HCT116 (cell line): Measurements from ENCODE around the gene TRIM62. TPM values are rescaled to one million over a fixed set of nuclear protein-coding genes. Genes with fewer than 3 reads are reported as not detected.

Experiments
- ATAC-seq: fragments of 200-7000 bp; cut with Tn5 transposase; 2 replicates; pipeline ENCODE4 v1.9.1; 2020; ENCODE audit warnings: mild to moderate bottlenecking, moderate library complexity
- BruUV-seq: library from RNA; stranded (reverse); fragments of 400-500 nt; replicated peaks from 2 replicates; lab custom pipeline; 2021; lab: Mats Ljungman, UMichigan
- CTCF ChIA-PET: fragments of 300-600 bp; sonication (Branson Sonifier 250); formaldehyde crosslinking; loops from one replicate; lab custom pipeline; 2021; ENCODE audit warnings: antibody characterized with exemption; lab: Charles Lee
- POLR2A ChIA-PET: fragments of 300-600, 350-600 bp; sonication (Branson Sonifier 250); formaldehyde crosslinking; loops from one replicate; lab custom pipeline; 2021; ENCODE audit warnings: antibody characterized with exemption; lab: Charles Lee
- RAD21 ChIA-PET, 2 experiments: fragments of 300-600 bp; sonication (Branson Sonifier 250); formaldehyde crosslinking; loops; one replicate each; lab custom pipeline; 2023; ENCODE audit warnings: low total read pairs in 2 of 2; ENCODE audit not compliant: uncharacterized antibody in 2 of 2, unreplicated experiment in 2 of 2, low non-redundant PET in 1 of 2; lab: Charles Lee
- DNase-seq: peaks from one replicate; pipeline ENCODE4 v3.0.0-alpha.2; 2010; ENCODE audit warnings: low read depth, low spot score
- H2AFZ ChIP-seq: fragments of 200-600 bp; shearing (Covaris generic), sonication (generic); 2 replicates; pipeline ENCODE4 v1.6.1; 2017; ENCODE audit warnings: low read depth, mixed run types, mixed read lengths, antibody characterized with exemption, low read length; ENCODE audit not compliant: poor library complexity, severe bottlenecking
- H3K27ac ChIP-seq: 2 replicates; pipeline ENCODE4 v1.5.1; 2012; ENCODE audit warnings: low read depth, low read length
- H3K27me3 ChIP-seq: fragments of 200-600 bp; sonication (generic); 2 replicates; pipeline ENCODE4 v1.6.1; 2016; ENCODE audit warnings: mixed run types, low read length, mixed read lengths; ENCODE audit not compliant: insufficient read depth
- H3K36me3 ChIP-seq, 2 experiments: fragments of 200-500 bp in 1 of 2; fragments of 200-600 bp in 1 of 2; sonication (Bioruptor generic) in 1 of 2; sonication (generic) in 1 of 2; 2 replicates each; pipeline versions ENCODE4 v1.5.1 to v1.6.1; 2014 to 2016; ENCODE audit warnings: low read length in 2 of 2, inconsistent platforms in 1 of 2, mixed read lengths in 1 of 2, mixed run types in 1 of 2; ENCODE audit not compliant: insufficient read depth in 2 of 2, control insufficient read depth in 1 of 2
- H3K4me1 ChIP-seq, 2 experiments: fragments of 200-600 bp in 1 of 2; sonication (generic) in 1 of 2; 2 replicates each; pipeline versions ENCODE4 v1.5.1 to v1.6.1; 2012 to 2017; ENCODE audit warnings: low read length in 2 of 2, inconsistent platforms in 1 of 2, mild to moderate bottlenecking in 1 of 2, mixed read lengths in 1 of 2, mixed run types in 1 of 2, moderate library complexity in 1 of 2; ENCODE audit not compliant: insufficient read depth in 2 of 2, control insufficient read depth in 1 of 2
- H3K4me2 ChIP-seq: fragments of 200-600 bp; sonication (generic); 2 replicates; pipeline ENCODE4 v1.6.1; 2017; ENCODE audit warnings: mixed run types, low read length, mixed read lengths
- H3K4me3 ChIP-seq, 2 experiments: fragments of 200-600 bp in 1 of 2; sonication (generic) in 1 of 2; replicated peaks in 1 of 2; 2 replicates each; pipeline ENCODE4 v1.5.1; 2011 to 2016; ENCODE audit warnings: low read length in 2 of 2, control low read depth in 1 of 2, low read depth in 1 of 2, mild to moderate bottlenecking in 1 of 2, mixed read lengths in 1 of 2, mixed run types in 1 of 2
- H3K79me2 ChIP-seq: fragments of 200-600 bp; sonication (generic); 2 replicates; pipeline ENCODE4 v1.6.1; 2017; ENCODE audit warnings: mild to moderate bottlenecking, mixed run types, low read length, moderate library complexity, mixed read lengths; ENCODE audit not compliant: insufficient read depth
- H3K9ac ChIP-seq: fragments of 200-600 bp; sonication (generic); 2 replicates; pipeline ENCODE4 v1.6.1; 2016; ENCODE audit warnings: low read length, mixed read lengths
- H3K9me2 ChIP-seq: fragments of 200-600 bp; sonication (generic), shearing (Covaris generic); 2 replicates; pipeline ENCODE4 v1.6.1; 2017; ENCODE audit warnings: mixed run types, mild to moderate bottlenecking, moderate library complexity; ENCODE audit not compliant: insufficient read depth
- H3K9me3 ChIP-seq, 2 experiments: fragments of 200-500 bp in 1 of 2; fragments of 200-600 bp in 1 of 2; sonication (Bioruptor generic) in 1 of 2; sonication (generic) in 1 of 2; 2 replicates each; pipeline ENCODE4 v1.6.1; 2014 to 2017; ENCODE audit warnings: low read length in 2 of 2, mixed read lengths in 2 of 2, inconsistent platforms in 1 of 2, low read depth in 1 of 2, mild to moderate bottlenecking in 1 of 2, mixed run types in 1 of 2, moderate library complexity in 1 of 2; ENCODE audit not compliant: control insufficient read depth in 1 of 2, insufficient read depth in 1 of 2
- H4K20me1 ChIP-seq: fragments of 200-600 bp; sonication (generic), shearing (Covaris generic); 2 replicates; pipeline ENCODE4 v1.6.1; 2017; ENCODE audit warnings: mixed run types, mild to moderate bottlenecking, moderate library complexity; ENCODE audit not compliant: insufficient read depth
- ATF3 ChIP-seq: IDR thresholded peaks from 2 replicates; pipeline ENCODE4 v1.6.1; 2012
- CBX3 ChIP-seq: IDR thresholded peaks from 2 replicates; pipeline ENCODE4 v1.6.1; 2012; ENCODE audit warnings: low read depth
- ELF1 ChIP-seq: IDR thresholded peaks from 2 replicates; pipeline ENCODE4 v1.6.1; 2012; ENCODE audit warnings: low read depth, borderline replicate concordance
- EZH2phosphoT487 ChIP-seq: fragments of 200-600 bp; IDR thresholded peaks from 2 replicates; pipeline ENCODE4 v1.6.1; 2018; ENCODE audit warnings: antibody characterized with exemption, borderline replicate concordance
- FOSL1 ChIP-seq: IDR thresholded peaks from 2 replicates; pipeline ENCODE4 v1.6.1; 2012; ENCODE audit warnings: low read depth
- JUND ChIP-seq: IDR thresholded peaks from 2 replicates; pipeline ENCODE4 v1.6.1; 2012
- MAX ChIP-seq: IDR thresholded peaks from 2 replicates; pipeline ENCODE4 v1.6.1; 2012
- POLR2A ChIP-seq: IDR thresholded peaks from 2 replicates; pipeline ENCODE4 v1.7.0; 2011; ENCODE audit warnings: borderline replicate concordance; ENCODE audit not compliant: insufficient read depth, insufficient read length; ENCODE audit errors: extremely low read depth
- SIN3A ChIP-seq: IDR thresholded peaks from 2 replicates; pipeline ENCODE4 v1.6.1; 2012; ENCODE audit warnings: low read depth
- TCF7L2 ChIP-seq: IDR thresholded peaks from 2 replicates; pipeline ENCODE4 v1.7.0; 2011; ENCODE audit warnings: borderline replicate concordance, inconsistent platforms; ENCODE audit not compliant: insufficient read depth, insufficient read length; ENCODE audit errors: extremely low read depth
- ZFX ChIP-seq: fragments of 450-650 bp; IDR thresholded peaks from 2 replicates; pipeline ENCODE4 v1.6.1; 2017
- ZNF274 ChIP-seq: fragments of 200-500 bp; sonication (Bioruptor generic); IDR thresholded peaks from 2 replicates; pipeline ENCODE4 v1.6.1; 2014; ENCODE audit warnings: mild to moderate bottlenecking, low read depth, low read length, inconsistent platforms
- intact Hi-C: fragments of 100-400 bp; cut with micrococcal nuclease; formaldehyde crosslinking; loops from 2 replicates; pipeline ENCODE4 v1.10.0; 2022
- total RNA-seq: library from RNA; stranded (reverse); gene quantifications from one replicate; pipeline ENCODE4 v1.2.1, GENCODE V29; 2021; ENCODE audit not compliant: unreplicated experiment
- TF ChIP-seq, protein P1 (sequence below): IDR thresholded peaks from 2 replicates; pipeline ENCODE4 v1.6.1; 2011; ENCODE audit warnings: mild to moderate bottlenecking, low read length, moderate library complexity; ENCODE audit not compliant: insufficient replicate concordance; ENCODE audit errors: extremely low read depth
- TF ChIP-seq, protein P2 (sequence below): IDR thresholded peaks from 2 replicates; pipeline ENCODE4 v1.6.1; 2012; ENCODE audit warnings: low read depth

TRIM62 gene
- total RNA-seq, 1 experiment from 2014 or later = 6.5 TPM

DNA sequence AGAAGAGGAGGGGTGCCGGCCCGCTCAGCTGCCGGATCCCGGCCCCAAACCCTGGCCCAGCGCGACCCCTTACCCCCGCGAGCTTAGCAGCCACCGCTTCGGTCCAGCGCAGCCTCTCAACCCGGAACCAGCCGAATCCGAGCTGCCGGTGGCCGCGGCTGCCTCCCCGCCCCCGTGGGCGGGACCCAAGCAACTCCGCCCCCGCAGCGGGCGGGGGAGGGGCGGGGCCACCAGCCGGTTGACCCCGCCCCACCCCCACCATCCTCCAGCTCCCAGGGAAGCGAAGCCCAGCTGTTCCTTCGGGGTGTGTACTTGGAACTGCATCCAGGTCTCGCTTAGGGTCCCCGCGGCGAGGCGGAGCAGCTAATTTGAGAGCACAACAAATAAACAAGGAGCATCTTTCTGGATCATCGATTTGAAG is at the start of gene TRIM62 (continued):
- TF ChIP-seq ATF3 = no peak
- no peak for TF ChIP-seq CBX3
- no peak; the same call in 1 of the 2 replicates for TF ChIP-seq ELF1
- TF ChIP-seq ZFX = no peak
- no peak for TF ChIP-seq POLR2A
- TF ChIP-seq, all 23 proteins: peak for 4

DNA sequence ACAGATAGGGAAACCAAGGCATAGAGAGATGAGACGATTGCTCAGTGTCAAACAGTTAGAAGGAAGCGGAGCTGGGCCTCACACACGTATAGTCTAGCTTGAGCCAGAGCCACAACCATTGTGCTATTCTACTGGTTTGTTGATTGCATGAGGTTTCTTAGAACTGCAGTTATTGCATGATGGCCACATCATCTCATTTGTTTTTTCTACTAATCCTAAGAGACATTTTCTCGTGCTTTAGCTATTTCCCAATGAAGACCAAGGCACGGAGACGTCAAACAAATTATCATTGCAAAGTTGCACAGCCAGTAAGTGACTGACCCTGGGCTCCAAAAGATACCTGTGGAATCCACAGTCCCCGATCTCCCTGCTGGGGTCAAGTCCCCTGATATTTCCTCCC is 49.3 kb upstream of the TRIM62 start:
- ChIA-PET POLR2A (no interaction called here), RAD21 (no interaction called here), CTCF (no interaction called here)
- Histone ChIP-seq H3K4me3 (no peak overlapping the region), H3K36me3 (no peaks in the 10 kb centered on the region), H3K27ac (no peak overlapping the region), H3K79me2 (no peaks in the 10 kb centered on the region), H3K9me3 (no peaks in the 10 kb centered on the region), H3K4me2 (no peak overlapping the region), H3K4me1 (peaks cover 9 to 12% of the 10 kb centered on the region in 2 experiments; a peak in 2 of 4 replicates), H3K27me3 (no peaks in the 10 kb centered on the region), H3K9me2 (no peaks in the 10 kb centered on the region), H3K9ac (no peak overlapping the region), H4K20me1 (no peaks in the 10 kb centered on the region), H2AFZ (no peak overlapping the region)
- TF ChIP-seq ATF3 = no peak
- TF ChIP-seq EZH2phosphoT487 = no peak
- TF ChIP-seq FOSL1 = no peak
- no peak for TF ChIP-seq JUND
- TF ChIP-seq, protein P1, sequence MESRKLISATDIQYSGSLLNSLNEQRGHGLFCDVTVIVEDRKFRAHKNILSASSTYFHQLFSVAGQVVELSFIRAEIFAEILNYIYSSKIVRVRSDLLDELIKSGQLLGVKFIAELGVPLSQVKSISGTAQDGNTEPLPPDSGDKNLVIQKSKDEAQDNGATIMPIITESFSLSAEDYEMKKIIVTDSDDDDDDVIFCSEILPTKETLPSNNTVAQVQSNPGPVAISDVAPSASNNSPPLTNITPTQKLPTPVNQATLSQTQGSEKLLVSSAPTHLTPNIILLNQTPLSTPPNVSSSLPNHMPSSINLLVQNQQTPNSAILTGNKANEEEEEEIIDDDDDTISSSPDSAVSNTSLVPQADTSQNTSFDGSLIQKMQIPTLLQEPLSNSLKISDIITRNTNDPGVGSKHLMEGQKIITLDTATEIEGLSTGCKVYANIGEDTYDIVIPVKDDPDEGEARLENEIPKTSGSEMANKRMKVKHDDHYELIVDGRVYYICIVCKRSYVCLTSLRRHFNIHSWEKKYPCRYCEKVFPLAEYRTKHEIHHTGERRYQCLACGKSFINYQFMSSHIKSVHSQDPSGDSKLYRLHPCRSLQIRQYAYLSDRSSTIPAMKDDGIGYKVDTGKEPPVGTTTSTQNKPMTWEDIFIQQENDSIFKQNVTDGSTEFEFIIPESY = no peak
- TF ChIP-seq MAX = no peak
- no peak for TF ChIP-seq CBX3
- no peak for TF ChIP-seq ZNF274
- TF ChIP-seq, protein P2, sequence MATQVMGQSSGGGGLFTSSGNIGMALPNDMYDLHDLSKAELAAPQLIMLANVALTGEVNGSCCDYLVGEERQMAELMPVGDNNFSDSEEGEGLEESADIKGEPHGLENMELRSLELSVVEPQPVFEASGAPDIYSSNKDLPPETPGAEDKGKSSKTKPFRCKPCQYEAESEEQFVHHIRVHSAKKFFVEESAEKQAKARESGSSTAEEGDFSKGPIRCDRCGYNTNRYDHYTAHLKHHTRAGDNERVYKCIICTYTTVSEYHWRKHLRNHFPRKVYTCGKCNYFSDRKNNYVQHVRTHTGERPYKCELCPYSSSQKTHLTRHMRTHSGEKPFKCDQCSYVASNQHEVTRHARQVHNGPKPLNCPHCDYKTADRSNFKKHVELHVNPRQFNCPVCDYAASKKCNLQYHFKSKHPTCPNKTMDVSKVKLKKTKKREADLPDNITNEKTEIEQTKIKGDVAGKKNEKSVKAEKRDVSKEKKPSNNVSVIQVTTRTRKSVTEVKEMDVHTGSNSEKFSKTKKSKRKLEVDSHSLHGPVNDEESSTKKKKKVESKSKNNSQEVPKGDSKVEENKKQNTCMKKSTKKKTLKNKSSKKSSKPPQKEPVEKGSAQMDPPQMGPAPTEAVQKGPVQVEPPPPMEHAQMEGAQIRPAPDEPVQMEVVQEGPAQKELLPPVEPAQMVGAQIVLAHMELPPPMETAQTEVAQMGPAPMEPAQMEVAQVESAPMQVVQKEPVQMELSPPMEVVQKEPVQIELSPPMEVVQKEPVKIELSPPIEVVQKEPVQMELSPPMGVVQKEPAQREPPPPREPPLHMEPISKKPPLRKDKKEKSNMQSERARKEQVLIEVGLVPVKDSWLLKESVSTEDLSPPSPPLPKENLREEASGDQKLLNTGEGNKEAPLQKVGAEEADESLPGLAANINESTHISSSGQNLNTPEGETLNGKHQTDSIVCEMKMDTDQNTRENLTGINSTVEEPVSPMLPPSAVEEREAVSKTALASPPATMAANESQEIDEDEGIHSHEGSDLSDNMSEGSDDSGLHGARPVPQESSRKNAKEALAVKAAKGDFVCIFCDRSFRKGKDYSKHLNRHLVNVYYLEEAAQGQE = no peak
- no peak for TF ChIP-seq TCF7L2
- no peak for TF ChIP-seq SIN3A
- ATAC-seq (no peak), DNase-seq (no peak)
- no TSS peak for BruUV-seq
- intact Hi-C loops = no loop called here
